Measurements from ENCODE around the gene CPNE8.
A peak's percentile ranks its signal among the peaks of the same experiment; 100 is the strongest.

Gene CPNE8

DNA sequence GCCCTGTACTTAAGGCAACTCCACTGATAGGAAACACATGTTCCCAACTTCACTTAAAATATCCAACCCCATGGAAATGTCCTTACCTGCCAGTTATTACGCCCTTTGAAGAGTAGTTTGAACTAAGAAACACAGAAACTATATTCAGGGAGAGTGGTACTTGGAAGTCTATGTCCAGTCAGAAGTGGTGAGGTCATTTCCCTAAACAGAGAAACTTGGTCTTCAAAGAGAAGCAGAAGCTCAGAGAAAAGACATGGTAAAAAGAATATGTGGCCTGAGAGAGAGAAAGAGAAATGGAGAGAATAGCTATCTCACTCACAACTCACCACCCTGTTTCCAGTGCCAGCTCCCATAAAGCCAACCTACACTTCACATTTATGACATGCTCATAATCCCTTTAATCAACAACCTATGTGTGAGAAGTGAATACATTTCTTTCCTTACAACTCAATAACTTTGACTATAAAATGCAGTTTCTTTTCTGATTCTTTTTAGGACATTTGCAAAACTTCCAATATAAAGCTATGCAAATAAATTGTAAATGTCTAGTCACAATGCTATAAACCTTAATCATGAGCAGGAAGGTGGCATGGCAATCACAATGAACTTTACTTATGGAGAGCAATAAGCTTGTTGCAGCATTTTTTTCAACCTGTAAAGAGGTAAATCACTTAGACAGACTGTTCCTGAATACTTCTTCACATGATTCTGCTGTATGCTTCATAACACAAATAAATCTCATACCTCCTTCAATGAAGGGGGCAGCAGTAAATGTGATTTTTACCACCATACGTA, 67.1 kb downstream of the CPNE8 start:
- DNase-seq (ENCODE audit: low spot score), result no peak
- no peak for FAIRE-seq

DNA sequence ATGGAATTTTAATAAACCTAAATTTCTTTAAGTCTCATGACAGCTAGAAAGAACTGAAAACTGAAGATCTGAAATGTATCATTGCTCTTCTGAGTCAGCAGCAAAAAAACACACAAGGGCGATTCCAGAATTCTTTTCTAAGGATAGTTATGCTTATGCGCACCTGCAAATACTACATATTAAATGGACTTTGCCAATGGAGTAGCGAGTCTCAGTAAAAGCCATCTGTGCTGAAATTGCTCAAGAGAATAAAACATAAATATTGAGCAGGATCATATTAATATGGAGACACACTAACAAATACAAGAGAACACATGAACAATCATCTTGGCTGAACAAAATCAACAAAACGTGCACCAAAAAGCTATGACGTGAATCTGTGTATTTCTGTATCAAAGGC, 73.7 kb downstream of the CPNE8 start:
- no peak for DNase-seq (ENCODE audit: low spot score)
- FAIRE-seq, result no peak

DNA sequence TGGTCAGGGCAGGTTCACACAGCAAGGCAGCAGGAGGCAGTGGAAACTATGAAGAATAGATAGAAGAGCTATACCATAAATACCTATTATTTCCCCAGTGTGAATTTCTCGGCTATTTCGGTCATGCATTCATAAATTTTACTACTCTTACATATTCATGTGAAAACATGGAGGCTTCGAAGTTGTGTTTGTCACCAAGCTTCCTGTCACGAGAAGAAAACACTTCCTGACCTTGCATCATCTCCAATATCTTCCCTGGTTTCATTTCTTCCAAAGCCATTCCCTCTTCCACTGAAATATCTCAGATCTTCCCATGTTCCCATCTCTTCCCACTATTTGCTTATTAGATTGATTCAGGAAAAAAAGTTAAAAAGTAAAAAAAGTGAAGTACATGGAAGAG, 80.4 kb downstream of the CPNE8 start:
- no peak for FAIRE-seq

DNA sequence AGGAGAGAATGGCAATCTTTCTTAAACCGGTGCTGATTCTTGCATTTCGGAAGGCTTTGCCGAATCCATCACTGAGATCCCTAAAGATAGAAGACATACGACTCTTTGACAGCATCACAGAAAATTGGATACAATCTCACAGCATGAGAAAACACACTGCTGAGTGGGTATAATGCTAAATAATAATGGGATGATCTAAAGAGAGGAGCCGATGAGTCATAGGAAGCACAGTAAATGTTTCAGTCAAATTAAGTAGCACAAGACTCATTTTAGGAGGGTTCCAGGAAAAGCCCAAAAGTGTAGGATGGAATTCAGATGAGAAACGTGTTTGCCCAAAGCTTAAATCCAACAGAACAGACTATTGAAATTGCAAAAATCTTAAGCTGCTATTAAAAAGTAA, 81.7 kb downstream of the CPNE8 start:
- FAIRE-seq, result no peak
- no peak for DNase-seq (ENCODE audit: low spot score)

More for the DNA sequence above, 80.4 kb downstream of the CPNE8 start:
- no peak for DNase-seq (ENCODE audit: low spot score)

DNA sequence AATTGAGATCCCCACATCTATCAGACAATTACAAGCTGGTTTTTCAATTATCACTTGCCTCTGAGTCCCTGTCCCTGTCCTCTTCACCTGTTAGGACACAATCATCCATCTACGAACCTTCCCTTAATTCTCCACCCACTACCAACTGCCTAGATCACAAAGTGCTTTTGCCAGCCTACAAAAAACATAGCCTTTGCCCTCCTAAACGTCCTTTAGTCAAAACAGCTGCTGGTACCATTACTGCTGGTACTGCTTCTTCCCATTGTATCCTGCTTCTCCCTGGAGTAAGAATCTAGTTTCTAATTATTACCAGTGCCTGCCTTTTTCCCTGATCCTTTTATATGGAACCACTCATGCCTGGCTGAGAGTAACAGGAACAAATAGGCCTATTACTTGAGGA, 82.1 kb downstream of the CPNE8 start:
- FAIRE-seq (no peak), DNase-seq (ENCODE audit: low spot score) (no peak)

DNA sequence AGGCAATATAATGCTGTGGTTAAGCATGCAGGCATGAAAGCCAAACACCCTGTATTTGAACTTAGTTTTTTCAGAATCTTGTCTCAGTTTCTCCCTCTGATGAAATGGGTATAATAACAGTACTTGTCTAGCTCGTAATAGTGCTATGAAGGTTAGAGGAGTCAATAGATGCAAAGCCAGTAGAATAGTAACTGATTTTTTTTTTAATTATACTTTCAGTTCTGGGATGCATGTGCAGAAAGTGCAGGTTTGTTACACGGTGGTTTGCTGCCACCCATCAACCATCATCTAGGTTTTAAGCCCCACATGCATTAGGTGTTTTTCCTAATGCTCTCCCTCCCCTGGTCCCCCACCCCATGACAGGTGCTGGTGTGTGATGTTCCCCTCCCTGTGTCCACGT, 87.4 kb downstream of the CPNE8 start:
- FAIRE-seq (no peak), DNase-seq (ENCODE audit: low spot score) (no peak)

DNA sequence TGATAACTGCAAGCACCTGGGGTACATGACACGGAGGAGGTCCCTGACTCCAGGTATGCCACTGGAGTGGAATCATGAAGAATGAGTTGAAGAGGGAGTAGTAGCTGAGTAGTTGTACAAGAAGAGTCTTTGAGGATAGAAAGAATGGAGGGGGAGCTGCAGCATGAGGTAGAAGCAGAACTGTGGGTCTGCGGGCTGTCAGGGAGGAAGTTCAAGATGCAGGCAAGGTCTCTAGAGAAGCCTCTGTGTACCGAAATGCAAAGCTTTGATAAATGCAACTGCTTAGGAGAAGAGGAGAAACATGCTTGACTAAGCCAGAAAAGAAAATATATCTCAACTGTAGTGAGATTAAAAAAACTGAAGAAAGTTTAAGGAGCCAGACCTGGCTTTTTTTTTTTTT, 91.5 kb downstream of the CPNE8 start:
- FAIRE-seq, result no peak
- no peak for DNase-seq (ENCODE audit: low spot score)

DNA sequence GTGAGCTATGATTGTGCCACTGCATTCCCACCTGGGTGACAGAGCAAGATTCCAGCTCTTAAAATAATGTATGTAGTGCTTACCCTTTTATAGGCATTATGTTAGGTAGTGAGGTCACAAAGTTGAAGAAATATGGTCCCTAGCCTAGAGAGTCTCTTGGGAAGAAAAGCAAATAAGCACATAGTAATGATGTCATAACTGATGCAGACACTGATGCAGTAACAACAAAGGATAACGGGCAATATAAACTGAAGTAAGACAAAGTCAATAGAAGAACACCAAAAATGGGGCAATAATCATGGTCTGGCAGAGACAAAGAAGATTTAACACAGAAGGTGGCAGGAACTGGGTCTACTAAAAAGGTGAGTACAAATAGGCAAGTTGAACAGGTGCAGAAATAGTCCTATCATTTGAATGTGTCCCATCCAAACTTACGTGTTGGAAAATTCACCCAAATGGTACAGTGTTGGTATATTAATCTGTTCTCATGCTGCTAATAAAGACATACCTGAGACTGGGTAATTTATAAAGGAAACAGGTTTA, 93.5 kb downstream of the CPNE8 start:
- no peak for FAIRE-seq
- no peak for DNase-seq (ENCODE audit: low spot score)

DNA sequence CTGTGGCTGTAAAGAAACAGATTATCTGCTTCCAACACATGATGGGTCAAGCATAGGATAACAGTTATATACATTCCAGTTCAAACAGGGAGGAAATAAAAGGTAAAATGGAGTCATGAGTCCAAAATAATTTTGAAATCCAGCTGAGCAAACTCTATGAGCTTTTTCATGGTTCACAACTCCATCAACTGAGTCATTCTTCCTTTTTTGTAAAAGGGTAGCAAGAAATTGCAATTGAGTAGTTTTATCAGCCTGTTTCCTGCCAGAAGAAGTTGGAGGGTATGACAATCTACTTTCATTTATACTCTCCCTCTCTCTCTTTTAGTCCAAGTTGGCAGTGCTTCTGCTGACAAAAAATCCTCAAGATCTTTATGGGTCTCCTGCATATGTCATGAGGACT, 95.6 kb downstream of the CPNE8 start:
- FAIRE-seq (no peak), DNase-seq (ENCODE audit: low spot score) (no peak)

DNA sequence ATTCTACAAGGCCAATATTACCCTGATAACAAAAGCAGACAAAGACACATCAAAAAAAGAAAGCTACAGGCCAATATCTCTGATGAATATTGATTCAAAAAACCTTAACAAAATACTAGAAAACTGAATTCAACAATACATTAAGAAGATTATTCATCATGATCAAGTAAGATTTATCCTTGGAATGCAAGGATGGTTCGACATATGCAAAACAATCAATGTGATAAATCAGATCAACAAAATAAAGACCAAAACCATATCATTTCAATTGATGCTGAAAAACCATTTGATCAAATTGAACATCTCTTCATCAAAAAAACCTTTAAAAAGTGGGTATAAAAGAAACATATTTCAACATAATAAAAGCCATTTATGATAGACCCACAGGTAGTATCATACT, 117.3 kb downstream of the CPNE8 start:
- FAIRE-seq, result no peak
- no peak for DNase-seq (ENCODE audit: low spot score)

DNA sequence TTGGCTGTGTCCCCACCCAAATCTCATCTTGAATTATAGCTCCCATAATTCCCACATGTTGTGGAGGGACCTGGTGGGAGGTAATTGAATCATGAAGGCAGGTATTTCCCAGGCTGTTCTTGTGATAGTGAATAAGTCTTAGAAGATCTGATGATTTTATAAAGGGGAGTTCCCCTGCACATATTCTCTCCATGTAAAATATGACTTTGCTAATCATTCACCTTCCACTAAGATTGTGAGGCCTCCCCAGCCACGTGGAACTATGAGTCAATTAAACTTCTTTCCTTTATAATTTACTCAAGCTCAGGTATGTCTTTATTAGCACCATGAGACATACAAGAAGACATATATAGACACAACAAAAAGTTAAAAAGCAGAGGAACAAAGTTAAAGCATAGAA, 120.0 kb downstream of the CPNE8 start:
- peak; percentile 35 for DNase-seq (ENCODE audit: low spot score)
- FAIRE-seq, result no peak

DNA sequence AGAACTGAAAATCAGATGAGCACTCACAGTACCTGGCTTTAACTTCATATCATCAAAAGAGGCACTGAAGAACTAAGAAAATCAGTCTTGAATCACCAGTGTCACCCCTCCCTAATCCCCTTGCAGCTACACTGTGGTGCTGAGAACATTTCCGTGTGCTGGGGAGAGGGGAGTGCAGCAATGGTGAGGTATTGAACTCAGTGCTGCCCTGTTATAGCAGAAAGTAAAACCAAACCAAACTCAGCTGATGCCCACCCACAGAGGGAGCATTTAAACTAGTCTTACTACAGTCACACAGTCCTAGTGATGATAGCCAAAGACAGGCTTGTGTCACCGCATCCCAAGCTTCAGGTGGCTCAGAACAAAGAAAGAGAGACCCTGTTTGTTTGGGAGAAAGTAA, 122.1 kb downstream of the CPNE8 start:
- DNase-seq (ENCODE audit: low spot score), result no peak
- FAIRE-seq, result no peak

DNA sequence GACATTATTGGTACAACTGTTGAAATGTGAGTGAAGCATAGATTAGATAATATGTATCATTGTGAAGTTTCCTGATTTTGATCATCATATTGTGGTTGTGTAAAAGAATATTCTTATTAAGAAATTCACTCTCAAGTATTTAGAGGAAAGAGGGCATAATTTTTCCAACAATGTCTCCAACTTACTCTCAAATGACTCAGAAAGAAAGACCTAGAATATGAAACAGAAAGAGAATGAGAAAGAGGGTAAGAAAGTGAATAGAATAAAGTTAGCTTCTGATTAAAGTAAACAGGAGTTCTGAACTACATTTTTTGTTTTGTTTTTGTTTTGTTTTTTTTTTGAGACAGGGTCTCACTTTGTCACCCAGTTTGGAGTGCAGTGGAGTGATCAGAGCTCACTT, 123.0 kb downstream of the CPNE8 start:
- FAIRE-seq (no peak), DNase-seq (ENCODE audit: low spot score) (no peak)

DNA sequence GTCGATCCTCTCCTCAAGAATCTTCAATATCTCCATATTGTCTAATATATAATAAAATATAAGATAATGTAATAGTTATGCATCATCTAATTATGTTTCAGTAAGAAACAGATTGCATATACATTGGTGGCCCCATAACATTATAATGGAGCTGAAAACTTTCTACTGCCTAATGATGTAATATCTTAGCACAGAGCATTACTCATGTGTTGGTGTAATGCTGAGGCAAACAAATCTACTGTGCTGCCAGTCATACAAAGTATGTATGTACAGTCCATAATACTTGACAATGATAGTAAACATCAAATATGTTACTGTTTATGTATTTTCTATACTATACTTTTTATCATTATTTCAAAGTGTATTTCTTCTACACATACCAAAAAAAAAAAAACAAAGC, 128.7 kb downstream of the CPNE8 start:
- DNase-seq (ENCODE audit: low spot score) (no peak), FAIRE-seq (no peak)

DNA sequence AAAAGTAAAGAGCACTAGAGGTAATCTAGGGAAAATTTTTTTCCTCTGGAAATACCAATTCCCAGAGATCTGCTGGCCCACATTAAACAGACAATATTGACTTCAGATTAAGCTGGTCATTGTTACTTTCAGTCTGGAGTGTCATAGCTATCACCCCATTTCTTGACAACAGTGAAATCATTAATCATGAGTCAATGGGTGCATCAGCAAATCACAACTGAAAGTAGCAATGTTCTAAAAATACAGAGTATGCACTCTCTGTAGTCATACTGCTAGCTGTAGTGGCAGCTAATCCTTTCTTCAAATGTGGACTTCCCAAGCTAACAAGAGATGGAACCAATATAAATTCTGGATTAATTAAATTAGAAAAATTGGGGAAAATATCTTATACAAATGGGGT, 129.9 kb downstream of the CPNE8 start:
- no peak for FAIRE-seq
- DNase-seq (ENCODE audit: low spot score), result no peak

DNA sequence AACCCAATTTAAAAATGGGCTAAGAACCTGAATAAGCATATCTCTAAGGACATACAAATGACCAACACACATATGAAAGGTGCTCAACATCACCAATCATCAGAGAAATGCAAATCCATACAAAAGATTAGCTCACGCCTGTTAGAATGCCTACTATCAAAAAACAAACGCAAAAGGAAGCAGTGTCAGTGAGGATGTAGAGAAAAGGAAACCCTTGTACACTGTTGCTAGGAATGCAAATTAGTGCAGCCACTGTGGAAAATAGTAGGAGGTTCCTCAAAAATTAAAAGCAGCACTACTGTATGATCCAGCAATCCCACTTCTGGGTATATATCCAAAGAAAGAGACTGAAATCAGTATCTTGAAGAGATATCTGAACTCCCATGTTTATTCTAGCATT, 133.0 kb downstream of the CPNE8 start:
- FAIRE-seq (no peak), DNase-seq (ENCODE audit: low spot score) (no peak)

DNA sequence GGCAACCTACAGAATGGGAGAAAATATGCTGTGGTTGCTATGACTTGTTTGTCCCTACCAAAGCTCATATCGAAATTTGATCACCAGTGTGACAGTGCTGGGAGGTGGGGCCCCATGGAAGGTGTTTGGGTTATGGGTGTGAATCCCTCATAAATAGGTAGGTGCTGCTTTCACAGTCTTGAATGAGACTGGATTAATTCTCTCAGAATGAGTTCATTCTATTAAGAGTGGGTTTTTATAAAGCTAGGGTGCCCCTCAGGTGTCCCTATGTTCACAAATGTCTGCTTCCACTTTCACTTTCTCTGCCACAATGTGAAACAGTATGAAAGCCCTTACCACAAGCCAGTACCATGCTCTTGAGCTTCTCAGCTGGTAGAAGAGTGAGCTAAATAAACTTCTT, 133.5 kb downstream of the CPNE8 start:
- FAIRE-seq, result no peak
- no peak for DNase-seq (ENCODE audit: low spot score)

DNA sequence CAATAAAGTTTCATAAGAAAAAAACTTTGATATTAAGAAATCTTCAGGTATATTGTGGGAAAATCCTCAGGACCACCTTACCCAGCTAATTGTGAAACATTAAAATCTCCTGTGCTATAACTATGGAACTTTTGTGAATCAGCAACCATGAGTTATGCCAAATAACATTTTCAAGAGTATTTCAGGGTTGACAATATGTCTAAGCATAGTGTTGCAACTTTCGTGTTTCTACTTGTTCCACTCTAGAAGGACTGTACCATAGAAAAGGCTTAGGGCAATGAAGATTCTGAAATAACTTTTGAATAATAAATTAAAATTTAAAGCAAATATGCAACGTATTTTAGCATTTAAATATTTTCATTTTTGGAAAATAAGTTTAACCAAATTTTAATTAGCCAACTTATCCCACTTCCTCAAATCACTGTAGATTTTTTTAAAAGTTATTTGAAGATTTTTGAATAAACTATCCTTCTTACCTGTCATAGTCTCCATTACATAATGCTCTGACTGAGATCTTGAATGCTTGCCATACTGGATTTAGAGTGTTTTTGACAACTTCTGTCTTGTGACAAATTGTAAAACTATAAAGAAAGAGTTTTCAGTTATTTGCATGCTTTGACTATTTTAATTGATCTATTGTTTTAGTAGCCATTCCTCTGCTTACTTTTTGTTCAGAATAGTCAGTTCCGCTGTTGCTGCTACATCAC, 143.6 kb downstream of the CPNE8 start:
- DNase-seq (ENCODE audit: low spot score) (no peak), FAIRE-seq (no peak)

DNA sequence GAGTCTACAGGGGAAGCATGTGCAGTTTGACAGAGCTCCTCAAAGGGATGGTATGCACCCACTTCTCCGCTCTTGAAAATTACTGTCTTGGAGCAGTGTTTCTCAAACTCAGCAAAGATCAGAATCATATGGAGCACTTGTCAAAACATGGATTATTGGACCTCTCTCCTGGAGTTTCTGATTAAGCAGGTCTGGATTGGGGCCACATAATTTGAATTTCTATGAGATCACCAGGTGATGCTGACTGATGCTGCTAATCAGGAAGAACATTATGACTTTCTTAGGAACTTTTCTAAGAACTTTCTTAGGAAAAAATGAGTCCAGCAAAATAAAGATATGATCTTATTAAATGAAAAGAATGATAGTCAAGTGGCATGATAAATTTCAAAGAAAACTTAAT, 144.3 kb downstream of the CPNE8 start:
- no peak for DNase-seq (ENCODE audit: low spot score)
- peak; percentile 2 for FAIRE-seq

DNA sequence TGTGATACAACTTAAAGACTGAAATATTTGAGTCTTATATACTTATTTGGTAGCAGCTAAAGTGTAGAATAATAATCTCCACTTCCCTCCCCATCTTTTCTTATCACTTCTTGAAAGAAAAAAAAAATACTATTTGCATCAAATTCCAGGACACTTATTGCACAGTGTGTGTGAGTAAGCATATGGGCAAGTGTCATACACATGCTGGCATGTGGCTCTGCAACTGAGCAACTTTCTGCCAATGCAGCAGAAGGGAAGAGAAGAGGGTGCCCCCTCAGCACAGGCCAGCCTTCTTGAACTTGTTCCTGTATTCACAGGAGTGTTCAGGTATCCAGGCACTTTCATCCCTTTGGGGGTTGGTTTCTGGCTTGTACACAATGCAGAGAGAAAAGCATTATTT, 145.8 kb downstream of the CPNE8 start:
- FAIRE-seq (no peak), DNase-seq (ENCODE audit: low spot score) (no peak)

DNA sequence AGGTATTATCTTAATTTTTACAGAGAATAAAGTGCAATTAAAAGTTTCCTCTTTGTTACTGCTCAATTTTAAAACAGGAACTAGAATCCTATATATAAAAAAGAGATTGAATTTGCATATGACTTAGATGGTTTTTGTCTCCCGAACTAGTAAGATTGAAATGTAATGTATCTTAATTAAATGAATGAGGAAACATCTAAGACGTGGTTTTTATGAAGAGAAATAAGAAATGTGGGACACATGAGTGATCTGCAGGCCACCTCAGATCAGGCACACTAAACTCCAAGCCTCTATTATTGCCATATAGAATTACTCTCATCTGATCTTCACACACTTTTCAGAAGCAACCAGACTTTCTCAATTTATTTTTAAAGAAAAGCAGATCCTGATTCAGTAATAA, 158.6 kb downstream of the CPNE8 start:
- FAIRE-seq, result no peak
- no peak for DNase-seq (ENCODE audit: low spot score)

DNA sequence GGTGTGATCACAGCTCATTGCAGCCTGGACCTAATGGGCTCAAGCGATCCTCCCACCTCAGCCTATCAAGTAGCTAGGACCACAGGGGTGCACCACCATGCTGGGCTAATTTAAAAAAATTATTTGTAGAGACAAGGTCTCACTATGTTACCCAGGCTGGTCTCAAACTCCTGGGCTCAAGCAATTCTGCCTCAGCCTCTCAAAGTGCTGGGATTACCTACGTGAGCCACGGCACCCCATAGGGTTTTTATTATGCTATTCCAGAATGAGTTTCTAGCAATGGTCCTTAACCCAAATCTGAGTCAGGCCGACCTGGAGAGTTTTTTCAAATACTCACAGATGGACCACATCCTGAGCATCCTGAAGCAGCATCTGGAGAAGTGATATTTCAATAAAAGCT, 159.8 kb downstream of the CPNE8 start:
- FAIRE-seq, result no peak

DNA sequence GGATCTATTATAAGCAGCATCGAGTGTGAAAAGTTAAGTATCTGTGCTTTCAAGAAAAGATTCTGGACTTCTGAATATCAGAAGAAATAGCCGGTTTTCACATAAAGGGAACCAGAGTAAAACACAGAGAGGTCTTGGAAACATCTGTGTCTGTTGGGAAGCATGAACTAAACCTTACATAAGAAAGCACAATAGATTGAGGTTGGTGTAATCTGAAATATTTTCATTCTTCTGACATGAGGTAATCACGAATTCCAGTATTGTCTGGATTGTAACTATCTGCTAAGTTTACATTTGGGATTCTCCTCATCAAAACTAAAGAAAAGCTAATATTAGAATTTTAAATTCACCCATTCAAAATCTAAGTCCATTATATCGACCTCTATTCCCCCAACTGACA, 161.3 kb downstream of the CPNE8 start:
- FAIRE-seq (no peak), DNase-seq (ENCODE audit: low spot score) (no peak)

More for the DNA sequence above, 159.8 kb downstream of the CPNE8 start:
- no peak for DNase-seq (ENCODE audit: low spot score)

Measured in RCC 7860 (cell line).